GM19099 (cell line): Measurements from ENCODE around the gene TBC1D26.
A peak's percentile ranks its signal among the peaks of the same experiment; 100 is the strongest.
"Not testable (repeated sequence)": the region's sequence is repeated elsewhere in the genome, so short reads cannot be mapped to it uniquely, and the experiment has no call there.

Experiments used
- POLR2A ChIP-seq: IDR thresholded peaks from 3 replicates; pipeline ENCODE4 v1.6.1; 2011; ENCODE audit warnings: low read depth; ENCODE audit not compliant: insufficient read length; ENCODE audit errors: extremely low read depth

TBC1D26 gene

DNA sequence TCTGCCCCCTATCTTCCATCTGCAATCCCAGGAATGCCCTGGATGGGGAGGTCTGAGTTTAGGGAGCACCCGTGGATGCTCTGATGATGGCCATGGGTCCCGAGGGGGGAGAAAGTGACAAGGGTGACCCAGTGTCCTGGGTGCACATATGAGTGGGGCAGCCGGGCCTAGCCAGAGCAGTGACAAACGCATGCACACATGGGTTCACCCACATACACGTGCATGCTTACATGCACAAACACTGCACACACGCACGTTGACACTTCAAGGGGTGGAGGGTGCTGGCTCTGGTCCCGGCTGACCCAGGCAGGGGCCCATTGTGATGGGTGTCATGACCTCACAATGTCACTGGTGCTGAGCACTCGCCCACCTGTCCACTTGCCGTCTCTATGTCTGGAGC, at the start of gene TBC1D26:
TSS of gene TBC1D26 (plus strand) at position 384 of the 400 bp plus-strand sequence. CDS start 3,066 bp downstream, outside the sequence.
- not testable (repeated sequence) for TF ChIP-seq POLR2A

DNA sequence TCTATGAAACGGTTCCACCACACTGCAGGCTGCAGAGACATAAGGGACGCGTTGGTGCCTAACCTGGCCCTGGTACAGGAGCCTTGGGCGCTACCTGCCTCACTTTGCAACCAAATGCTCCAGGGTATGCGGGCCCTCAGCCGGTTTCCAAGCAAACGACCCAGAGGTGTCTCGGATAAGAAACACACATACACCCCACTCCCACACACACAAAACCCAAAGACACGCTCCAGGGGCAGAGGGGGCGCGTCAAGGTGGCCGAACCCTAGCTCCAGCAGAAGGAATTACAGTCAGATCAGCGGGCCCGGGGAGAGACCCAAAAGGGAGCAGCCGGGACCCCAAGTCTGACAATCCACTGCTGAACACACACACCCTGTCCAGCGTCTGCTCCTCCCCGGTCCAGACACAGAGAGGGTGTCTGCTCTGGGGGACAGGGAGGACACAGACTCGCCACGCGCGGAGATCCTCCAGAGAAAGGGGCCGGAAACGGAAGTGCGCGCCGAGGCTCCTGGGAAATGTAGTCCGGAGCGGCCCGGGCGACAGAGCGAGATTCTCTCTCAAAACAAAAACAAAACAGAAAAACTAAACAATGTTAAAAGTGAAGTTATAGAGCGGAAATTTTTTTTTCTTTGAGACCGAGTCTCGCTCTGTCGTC, 48.1 kb upstream of the TBC1D26 start, which contains the start of gene TRIM16:
TSS of gene TRIM16 (minus strand) at position 488 of the 655 bp plus-strand sequence. CDS start 32,702 bp downstream, outside the sequence.
- peak; percentile 56 for TF ChIP-seq POLR2A

DNA sequence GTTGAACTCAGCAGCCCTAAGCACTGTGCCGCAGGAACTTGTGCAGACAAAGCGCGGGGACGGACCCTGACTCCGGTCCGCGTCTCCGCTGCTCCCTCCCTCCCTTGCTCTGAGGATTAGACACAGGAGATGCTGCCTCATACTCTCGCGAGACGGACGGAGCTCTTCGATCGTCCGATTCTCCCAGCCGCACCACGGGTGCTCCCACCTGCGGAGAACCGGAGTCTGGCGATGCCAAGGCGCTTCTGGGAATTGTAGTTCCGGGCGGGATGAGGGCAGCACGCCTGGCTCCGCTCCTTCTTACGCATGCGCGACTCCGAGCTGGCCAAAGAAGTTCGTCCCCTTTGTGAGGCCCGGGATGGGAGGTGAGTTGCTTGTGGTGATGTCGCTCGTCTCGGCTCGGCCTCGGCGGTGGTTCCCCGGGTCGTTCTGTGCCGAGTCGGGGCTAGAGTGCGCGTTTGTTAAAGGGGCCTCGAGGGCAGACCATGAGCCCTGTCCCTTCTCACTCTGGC, 32.6 kb upstream of the TBC1D26 start, which contains the start of gene ZNF286A:
TSS of gene ZNF286A (plus strand) at position 340 of the 512 bp plus-strand sequence. CDS start 578 bp downstream, outside the sequence.
- peak; percentile 75 for TF ChIP-seq POLR2A

DNA sequence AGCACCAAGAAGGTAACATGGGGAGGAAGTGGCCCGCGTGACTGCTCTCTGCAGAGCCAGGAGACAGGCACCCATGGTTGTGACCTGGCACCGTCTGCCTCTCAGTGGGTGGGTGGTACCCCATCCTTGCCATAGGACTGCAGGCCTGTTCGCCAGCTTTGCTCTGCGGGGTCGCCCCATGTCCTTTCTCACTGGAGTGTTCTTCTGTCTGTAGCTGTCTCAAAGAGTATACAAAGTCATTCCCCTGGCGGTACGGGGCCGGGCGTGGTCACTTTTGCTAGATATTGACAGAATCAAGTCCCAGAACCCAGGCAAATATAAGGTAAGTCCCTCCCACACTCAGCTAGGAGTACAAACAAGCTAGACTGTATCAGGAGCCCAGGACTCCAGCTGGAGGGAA, 6.0 kb downstream of the TBC1D26 start:
- no peak for TF ChIP-seq POLR2A

DNA sequence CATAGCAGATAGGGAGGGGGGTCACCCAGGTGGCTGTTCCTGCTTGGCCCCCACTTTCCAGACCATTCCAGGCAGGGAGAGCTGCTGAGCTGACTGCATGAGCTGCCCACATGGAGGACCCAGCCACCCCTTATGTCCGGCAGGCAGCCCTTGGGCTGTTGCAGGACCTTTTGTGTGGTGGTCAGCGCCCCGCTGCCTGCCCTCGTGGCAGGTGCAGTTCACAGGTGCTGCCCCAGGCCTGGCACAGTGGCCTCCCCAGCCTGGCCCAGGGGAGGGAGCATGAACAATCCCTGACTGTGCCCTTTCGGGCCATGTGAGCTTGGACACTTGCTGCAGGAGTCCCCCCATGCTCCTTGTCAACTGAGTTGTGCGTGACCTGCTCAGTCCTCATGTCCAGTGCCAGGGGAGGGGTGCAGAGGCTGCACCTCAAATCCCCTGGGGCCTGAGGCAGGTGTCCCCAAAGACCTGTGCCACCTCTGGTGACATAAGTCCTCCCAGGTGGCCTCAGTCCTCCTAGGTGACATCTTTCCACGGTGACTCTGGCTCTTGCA, 8.6 kb downstream of the TBC1D26 start:
- TF ChIP-seq POLR2A: no peak

DNA sequence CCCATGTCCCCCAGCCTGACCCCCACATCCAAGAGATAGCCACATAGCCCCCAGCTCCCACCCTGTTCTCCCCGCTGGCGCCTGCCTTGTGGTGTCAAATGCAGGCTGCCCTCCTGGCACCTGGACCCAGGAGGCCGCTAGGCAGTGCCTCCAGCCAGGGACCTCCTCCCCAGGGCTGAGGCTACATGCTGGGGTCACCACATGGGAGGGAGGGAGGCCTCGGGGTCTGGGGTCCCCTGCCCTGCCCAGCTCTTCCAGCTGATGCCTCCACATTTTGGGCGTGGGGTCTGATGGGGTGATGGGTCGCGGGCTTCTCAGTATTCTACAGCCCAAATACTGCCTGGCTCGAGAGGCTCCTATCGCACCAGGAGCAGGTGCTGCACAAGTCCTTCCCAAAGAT, 9.5 kb downstream of the TBC1D26 start:
- TF ChIP-seq POLR2A: no peak

DNA sequence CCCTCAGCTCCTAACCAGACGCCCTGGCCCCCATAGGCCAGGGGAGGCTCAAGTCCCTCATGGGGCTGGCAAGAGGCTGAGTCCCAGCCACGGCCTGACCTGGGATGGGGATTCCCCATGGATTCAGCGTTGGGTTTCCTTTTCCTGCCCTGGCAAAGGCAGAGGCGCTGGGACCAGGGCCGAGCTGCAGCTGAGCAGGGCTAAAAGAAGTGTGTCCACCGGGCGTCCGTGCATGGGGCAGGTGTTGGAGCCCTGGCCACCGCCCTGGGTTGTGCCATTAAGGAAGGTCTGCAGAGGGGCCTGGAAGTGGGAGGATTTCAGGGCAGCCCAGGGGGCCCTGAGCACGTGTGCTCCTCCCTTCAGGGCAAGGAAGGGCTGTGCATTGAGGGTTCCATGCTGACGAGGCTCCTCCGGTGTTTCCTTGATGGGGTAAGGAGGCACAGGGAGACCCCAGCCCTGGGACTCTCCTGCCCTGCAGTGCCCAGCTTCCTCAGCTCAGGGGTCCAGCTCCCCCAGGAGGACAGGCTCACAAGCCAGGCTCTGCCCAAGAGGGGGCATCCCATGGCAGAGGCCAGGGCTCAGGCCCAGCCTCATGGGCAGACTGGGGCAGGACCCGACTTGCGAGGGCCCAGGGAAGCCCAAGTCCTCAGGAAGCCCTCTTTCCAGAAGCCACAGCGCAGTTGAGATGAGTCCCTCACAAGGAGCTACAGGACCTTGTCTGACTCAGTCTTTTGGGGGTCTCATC, 10.1 kb downstream of the TBC1D26 start:
- no peak for TF ChIP-seq POLR2A

DNA sequence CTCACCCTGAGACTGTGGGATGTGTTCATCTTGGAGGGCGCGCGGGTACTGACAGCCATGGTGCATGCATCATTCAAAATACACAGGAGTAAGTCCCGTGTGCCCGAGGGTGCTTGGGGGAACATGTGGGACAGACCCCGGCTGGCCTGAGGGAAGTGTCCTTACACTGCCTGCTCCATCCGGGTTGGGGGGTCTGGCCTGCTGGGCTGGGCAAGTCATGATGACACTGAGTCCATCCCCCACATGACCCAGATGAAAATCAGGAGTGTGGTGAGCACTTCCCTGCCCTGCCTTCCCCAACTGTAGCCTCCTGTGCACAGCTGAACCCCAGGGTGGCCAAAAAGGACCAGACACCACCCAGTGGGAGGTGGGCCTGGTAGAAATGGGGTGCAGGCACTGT, 10.8 kb downstream of the TBC1D26 start:
- no peak for TF ChIP-seq POLR2A

DNA sequence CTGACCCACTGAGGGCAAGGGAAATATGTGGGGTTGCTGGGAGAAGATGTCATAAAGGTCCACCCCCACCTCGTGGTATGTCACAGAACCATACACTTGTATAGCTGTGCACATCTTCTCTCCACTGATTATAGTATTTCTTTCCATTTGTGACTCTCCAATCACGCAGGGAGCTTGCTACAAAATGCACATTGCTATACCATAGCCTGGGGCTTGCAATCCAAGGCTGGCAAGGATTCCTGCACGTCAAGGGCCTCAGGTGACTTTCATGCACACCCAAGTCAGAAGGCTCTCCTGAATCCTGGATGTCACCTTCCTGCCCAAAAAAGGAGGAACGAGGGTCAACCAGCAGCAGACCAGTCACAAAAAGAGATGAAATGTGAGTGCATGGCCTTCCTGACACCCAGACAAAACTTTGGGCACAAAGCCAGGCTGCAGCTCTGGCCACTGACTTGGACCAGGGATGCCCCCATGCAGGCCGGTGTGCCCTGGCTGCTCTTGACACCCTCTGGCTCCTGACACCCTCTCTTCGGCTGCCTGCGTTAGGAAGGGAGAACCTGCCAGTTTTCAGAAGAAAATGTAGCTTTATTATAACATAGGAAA, 12.1 kb downstream of the TBC1D26 start:
- no peak for TF ChIP-seq POLR2A

DNA sequence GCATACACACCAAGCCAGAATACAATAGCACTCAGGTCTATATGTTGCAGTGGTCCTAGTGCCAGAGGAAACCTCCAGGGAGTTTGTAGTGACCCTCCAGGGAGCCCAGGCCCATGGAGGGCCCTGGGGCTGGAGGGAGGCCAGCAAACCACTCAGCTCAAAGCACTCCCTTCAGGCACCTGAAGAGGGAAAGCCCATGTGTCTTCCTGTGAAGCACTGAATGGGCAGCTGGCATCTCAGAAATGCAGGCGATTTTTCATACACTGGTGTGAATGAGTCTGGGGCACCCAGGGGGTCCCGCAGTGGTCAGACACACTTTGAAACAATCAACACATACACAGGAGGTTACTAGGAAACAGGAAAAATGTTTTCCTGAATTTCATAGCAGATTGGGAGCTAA, 12.8 kb downstream of the TBC1D26 start:
- no peak for TF ChIP-seq POLR2A

DNA sequence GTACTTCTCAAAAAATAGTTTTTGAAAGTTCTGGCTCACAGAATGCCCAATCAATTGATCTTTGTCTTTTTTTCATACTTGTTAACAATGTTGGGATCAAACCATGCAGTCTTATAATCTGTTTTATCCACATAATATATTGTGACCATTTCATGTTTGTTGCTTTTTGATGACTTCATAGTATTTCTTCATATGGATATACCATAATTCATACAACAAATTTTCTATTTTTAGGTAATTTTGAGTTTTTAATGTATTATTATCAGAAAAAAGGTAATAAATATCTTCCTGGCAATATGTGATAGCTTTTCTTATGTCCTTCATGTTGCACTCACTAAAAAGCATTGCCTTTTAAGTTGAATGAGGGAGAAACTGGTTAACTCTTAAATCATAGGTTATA, 44.8 kb downstream of the TBC1D26 start:
- TF ChIP-seq POLR2A: no peak

DNA sequence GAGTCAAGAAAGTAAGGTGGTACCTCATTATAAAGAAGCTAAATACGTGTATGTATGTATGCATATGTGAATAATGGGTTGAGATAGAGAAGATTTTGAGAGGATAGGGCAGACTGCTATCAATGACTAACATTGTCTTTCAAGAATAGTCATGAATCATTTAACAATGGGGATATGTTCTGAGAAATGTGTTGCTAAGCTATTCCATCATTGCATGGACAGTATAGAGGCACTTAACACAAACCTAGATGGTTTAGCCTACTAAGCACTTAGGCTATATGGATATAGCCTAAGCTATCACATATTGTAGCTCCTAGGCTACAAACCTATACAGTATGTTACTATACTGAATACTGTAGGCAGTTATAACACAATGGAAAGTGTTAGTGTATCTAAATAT, 45.2 kb downstream of the TBC1D26 start:
- no peak for TF ChIP-seq POLR2A

DNA sequence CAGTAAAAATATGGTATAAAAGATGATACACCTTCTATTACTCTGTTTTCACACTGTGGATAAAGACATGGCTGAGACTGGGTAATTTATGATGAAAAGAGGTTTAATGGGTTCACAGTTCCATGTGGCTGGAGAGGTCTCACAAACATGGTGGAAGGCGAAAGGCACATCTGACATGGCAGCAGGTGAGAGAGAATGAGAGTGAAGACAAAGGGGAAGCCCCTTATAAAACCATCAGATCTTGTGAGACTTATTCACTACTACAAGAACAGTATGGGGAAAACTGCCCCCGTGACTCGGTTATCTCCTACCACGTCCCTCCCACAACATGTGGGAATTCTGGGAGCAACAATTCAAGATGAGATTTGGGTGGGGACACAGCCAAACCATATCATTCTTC, 45.6 kb downstream of the TBC1D26 start:
- no peak for TF ChIP-seq POLR2A

DNA sequence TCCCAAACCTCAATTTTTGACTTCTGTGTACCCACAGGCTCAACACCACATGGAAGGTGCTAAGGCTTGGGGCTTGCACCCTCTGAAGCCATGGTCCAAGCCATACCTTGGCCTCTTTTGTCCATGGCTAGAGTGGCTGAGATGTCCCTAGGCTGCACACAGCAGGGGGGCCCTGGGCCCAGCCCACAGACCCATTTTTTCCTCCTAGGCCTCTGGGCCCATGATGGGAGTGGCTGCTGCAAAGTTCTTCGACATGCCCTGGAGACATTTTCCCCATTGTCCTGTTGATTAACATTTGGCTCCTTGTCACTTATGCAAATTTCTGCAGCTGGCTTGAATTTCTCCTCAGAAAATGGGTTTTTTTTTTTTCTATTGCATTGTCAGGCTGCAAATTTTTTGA, 47.0 kb downstream of the TBC1D26 start:
- TF ChIP-seq POLR2A: no peak

DNA sequence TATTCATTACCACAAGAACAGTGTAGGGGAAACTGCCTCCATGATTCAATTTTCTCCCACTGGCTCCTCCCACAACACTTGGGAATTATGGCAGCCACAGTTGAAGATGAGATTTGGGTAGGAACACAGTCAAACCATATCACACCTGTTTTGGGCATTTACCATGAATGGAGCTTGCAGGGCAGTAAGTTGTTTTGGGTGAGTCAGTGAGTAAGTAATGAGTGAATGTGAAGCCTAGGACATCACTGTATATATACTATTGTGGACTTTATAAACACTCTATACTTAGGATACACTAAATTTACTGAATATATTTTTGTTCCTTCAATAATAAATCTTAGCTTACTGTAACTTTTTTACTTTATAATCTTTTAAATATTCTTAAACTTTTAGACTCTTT, 48.1 kb downstream of the TBC1D26 start:
- no peak for TF ChIP-seq POLR2A

DNA sequence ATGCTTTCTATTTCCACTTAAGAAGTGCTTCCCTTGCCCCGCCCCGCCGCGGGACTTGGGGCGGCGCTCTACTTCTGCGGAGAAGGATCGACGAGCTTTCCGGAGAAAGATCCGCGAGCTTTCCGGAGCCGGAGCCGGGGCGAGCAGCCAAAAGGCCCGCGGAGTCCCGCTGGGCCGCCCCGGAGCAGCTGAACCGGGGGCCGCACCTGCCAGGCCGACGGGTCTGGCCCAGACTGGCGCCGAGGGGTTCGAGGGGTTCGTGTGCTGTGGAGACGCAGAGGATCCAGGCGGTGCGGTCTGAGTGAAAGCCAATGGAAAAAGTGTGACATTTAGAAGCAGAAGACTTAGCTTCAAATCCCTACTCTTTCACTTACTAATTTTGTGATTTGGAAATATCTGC, 50.8 kb downstream of the TBC1D26 start:
- TF ChIP-seq POLR2A: no peak

DNA sequence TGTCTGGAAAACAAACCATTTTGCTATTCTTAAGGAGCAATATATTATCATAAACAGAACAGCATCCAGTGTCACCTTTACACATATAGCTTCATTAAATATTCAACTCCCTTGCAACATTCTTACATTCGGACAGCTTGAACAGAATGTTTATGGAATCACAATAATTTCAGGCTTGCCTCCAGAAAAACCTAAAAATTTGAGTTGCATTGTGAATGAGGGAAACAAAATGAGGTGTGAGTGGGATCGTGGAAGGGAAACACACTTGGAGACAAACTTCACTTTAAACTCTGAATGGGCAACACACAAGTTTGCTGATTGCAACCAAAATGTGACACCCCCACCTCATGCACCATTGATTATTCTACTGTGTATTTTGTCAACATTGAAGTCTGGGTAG, 51.4 kb downstream of the TBC1D26 start:
- no peak for TF ChIP-seq POLR2A
